Motor neuron (in vitro differentiated cells): ENCODE measurements around the gene LRIG3. TPM values are rescaled to one million over a fixed set of nuclear protein-coding genes. Genes with fewer than 3 reads are reported as not detected.
A peak's percentile ranks its signal among the peaks of the same experiment; 100 is the strongest.

ENCODE experiments used
- ATAC-seq, 8 experiments: fragments of 200-7000 bp; cut with Tn5 transposase; replicated peaks in 6 of 8; 2 replicates each; pipeline ENCODE4 v1.8.0; 2021; ENCODE audit warnings: mild to moderate bottlenecking in 8 of 8, moderate library complexity in 8 of 8
- H3K27ac ChIP-seq, 2 donors: fragments of 250-450 bp; sonication (Bioruptor Pico); 2 replicates each; pipeline ENCODE4 v1.9.0; 2021; ENCODE audit warnings: antibody characterized with exemption in 2 of 2, mild to moderate bottlenecking in 2 of 2, moderate library complexity in 1 of 2
- H3K4me1 ChIP-seq, 2 donors: fragments of 250-450 bp; sonication (Bioruptor Pico); replicated peaks in 1 of 2; 2 replicates each; pipeline ENCODE4 v1.6.1; 2021; ENCODE audit warnings: antibody characterized with exemption in 2 of 2, mild to moderate bottlenecking in 2 of 2, moderate library complexity in 1 of 2
- H3K4me3 ChIP-seq, 5 donors: fragments of 250-450 bp; sonication (Bioruptor Pico); 2 replicates each; pipeline ENCODE4 v1.9.0; 2021; ENCODE audit warnings: antibody characterized with exemption in 5 of 5, mild to moderate bottlenecking in 5 of 5, moderate library complexity in 4 of 5
- WGBS, 10 experiments: fragments of 450-650 bp; shearing (Covaris generic); methylation state at CpG; one replicate each; pipeline ENCODE4 v1.0.0; 2022; 5-methylcytosine and 5-hydroxymethylcytosine counted together
- in situ Hi-C, 9 experiments: fragments of 400-800 bp; cut with MboI; loops; one replicate each; pipeline ENCODE4 v1.15.0; 2021; ENCODE audit warnings: low sequenced_read_pairs in 9 of 9, low pct_unique_long_range_greater_than_20kb in 2 of 9; ENCODE audit not compliant: unreplicated experiment in 9 of 9
- total RNA-seq, 8 experiments: library from RNA; unstranded; fragments of 300-600 nt; gene quantifications; 2 replicates each; pipeline versions ENCODE4 v1.2.3 to v1.2.4, GENCODE V29; 2022

Gene LRIG3, protein sequence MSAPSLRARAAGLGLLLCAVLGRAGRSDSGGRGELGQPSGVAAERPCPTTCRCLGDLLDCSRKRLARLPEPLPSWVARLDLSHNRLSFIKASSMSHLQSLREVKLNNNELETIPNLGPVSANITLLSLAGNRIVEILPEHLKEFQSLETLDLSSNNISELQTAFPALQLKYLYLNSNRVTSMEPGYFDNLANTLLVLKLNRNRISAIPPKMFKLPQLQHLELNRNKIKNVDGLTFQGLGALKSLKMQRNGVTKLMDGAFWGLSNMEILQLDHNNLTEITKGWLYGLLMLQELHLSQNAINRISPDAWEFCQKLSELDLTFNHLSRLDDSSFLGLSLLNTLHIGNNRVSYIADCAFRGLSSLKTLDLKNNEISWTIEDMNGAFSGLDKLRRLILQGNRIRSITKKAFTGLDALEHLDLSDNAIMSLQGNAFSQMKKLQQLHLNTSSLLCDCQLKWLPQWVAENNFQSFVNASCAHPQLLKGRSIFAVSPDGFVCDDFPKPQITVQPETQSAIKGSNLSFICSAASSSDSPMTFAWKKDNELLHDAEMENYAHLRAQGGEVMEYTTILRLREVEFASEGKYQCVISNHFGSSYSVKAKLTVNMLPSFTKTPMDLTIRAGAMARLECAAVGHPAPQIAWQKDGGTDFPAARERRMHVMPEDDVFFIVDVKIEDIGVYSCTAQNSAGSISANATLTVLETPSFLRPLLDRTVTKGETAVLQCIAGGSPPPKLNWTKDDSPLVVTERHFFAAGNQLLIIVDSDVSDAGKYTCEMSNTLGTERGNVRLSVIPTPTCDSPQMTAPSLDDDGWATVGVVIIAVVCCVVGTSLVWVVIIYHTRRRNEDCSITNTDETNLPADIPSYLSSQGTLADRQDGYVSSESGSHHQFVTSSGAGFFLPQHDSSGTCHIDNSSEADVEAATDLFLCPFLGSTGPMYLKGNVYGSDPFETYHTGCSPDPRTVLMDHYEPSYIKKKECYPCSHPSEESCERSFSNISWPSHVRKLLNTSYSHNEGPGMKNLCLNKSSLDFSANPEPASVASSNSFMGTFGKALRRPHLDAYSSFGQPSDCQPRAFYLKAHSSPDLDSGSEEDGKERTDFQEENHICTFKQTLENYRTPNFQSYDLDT
- total RNA-seq: 100 to 1,000 TPM in 1 of 8 experiments, 10 to 100 TPM in 3, 1 to 10 TPM in 4; 3.2 to 150 (median 14.8) TPM

DNA sequence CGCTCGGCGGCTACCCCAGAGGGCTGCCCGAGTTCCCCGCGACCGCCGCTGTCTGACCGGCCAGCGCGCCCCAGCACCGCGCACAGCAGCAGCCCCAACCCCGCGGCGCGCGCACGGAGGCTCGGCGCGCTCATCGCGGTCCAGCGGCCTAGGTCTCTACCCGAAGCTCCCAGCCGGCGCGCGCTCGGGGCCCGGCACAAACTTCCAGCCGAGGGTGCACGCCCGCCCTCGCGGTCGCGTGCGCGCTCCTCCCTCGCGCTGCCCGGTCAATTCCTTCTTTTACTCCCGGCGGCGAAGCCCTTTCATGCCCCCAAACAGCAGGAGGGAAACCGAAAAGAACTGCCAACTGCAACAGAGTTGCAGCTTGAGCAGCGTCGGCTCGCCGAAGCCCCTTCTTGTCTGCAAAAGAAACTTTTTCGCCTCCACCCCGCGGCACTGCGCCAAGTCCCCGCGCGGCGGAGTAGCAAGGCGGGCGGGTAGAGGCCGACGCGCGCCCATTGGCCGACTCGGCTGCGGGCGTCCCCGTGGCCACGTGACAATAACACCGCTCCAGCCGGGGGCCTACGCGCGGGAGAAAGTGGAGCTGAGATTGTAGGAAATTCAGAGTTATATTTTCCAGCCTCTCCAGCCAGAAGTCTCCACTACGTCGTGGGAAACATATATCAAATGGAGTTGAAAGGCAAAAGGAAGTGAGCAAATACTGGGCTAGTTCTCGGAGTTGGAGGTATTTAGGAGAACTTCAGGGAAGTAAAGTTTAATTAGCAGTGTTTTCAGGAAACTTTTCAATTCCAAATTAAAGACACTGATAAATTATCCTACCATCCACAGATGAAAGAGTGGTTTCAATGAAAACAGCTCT, at the start of gene LRIG3:
Gene LRIG3, minus strand, starts transcription at position 403 of the 859 bp plus-strand sequence. Its CDS starts 269 bp downstream, at position 134.
- 0 to 2% (median 0%) methylated on average over 1 to 37 of the region's 80 CpGs; no CpG with 5 or more reads in 2 of the 10 experiments for WGBS, 10 experiments
- H3K4me1 ChIP-seq: peaks cover 4 to 15% of the 10 kb centered on the region in 2 donors
- peak within 1 kb of the TSS; percentile 41 to 73 (median 61) for H3K4me3 ChIP-seq
- in situ Hi-C loops: loop anchor here in 2 of 9 experiments (25.0 kb wide), 1 partner anchor 167 kb away; no protein-coding TSS in a partner anchor
- ATAC-seq: peak; percentile 80 to 97 (median 95)
- H3K27ac ChIP-seq: peak within 1 kb of the TSS in 1 of 2 donors; percentile 1

DNA sequence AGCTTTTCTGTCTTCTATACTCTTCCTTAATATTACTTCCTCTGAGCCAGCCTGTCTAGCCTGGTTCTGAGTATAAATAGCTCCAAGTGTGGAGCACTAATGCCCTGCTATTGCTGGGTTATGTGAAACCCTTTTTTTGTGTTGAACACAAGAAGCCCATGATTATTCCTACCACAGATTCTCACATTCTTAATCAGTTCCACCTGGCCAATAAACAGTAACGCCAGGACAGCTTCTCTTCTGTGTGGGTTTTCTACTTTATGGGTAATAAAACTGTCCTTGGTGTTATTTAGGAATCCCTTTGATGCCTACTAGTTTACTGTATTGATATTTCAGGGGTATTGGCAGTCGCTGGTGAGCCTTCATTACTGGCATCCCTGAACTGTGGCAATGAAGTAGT, 48.9 kb upstream of the LRIG3 start:
- WGBS, 10 experiments: 31 to 100% (median 73%) methylated on average over 1 to 2 of the region's 2 CpGs; no CpG with 5 or more reads in 1 of the 10 experiments
- H3K27ac ChIP-seq: no peak overlapping the region
- in situ Hi-C loops: no loop called here
- no peaks in the 10 kb centered on the region for H3K4me1 ChIP-seq
- no peak for ATAC-seq
- no peak overlapping the region for H3K4me3 ChIP-seq

DNA sequence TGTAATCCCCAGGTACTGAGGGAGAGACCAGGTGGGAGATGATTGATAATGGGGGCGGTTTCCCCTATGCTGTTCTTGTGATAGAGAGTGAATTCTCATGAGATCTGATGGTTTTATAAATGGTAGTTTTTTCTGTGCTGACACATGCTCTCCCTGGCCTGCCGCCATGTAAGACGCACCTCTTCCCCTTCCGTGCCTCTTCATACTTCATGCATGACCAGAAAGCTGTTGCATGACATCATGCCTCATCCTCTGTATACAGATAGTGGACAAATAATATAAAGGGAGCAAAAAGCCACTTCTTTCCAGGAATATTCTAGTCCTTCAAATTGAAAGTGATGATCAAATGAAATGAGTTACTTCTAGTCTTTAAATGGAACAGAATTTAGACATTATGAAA, 47.3 kb upstream of the LRIG3 start:
- Histone ChIP-seq H3K27ac (no peak overlapping the region), H3K4me3 (no peak overlapping the region), H3K4me1 (no peaks in the 10 kb centered on the region)
- peak in 4 of 8 experiments; percentile 47 to 59 (median 52) for ATAC-seq
- WGBS, 10 experiments: 44 to 100% (median 85%) methylated on average over 1 to 4 of the region's 4 CpGs
- in situ Hi-C loops: no loop called here

DNA sequence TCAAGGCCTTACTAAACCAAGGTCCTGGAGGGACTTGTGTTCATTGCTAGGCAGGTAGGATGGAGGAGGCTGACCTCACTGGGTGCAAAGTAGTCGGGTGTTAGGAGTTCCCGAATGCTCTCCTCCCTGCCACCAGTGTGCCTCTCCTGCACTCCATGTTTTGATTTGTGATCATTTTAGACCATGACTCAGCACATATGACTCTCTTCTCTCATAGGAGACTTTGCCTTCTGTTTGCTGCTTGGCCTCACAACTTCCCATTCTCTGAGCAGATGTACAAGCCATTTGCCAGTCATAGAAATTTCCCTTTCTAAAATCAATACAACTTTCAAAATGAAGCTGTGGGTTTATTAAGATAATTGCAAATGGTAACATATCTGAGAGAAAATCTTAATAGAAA, 46.6 kb upstream of the LRIG3 start:
- Histone ChIP-seq H3K4me3 (no peak overlapping the region), H3K4me1 (no peaks in the 10 kb centered on the region), H3K27ac (no peak overlapping the region)
- 81 to 92% (median 90%) methylated on average over 2 of the region's 2 CpGs; no CpG with 5 or more reads in 6 of the 10 experiments for WGBS, 10 experiments
- in situ Hi-C loops: no loop called here
- ATAC-seq: no peak

DNA sequence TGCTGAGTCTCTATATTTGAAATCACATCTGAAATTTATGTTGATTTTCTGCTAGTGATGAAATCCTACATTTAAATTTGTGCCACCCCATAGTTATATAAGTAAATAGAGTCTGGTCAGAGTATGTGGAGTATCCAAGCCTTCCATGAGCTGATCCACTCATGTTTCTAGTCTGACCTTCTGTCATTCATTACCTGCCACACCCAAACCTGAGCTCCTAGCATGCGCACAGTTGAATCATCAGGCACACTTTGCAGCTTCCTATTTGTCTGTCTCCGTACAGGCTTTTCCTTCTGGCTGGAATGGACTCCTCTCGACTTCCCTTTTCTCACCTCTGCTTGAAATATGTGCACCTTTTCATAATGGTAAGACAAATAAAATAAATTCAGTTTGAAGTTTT, 45.3 kb upstream of the LRIG3 start:
- Histone ChIP-seq H3K4me1 (no peaks in the 10 kb centered on the region), H3K27ac (no peak overlapping the region), H3K4me3 (no peak overlapping the region)
- 0 to 100% (median 93%) methylated on average over 1 to 3 of the region's 3 CpGs; no CpG with 5 or more reads in 3 of the 10 experiments for WGBS, 10 experiments
- no peak for ATAC-seq
- in situ Hi-C loops: no loop called here

DNA sequence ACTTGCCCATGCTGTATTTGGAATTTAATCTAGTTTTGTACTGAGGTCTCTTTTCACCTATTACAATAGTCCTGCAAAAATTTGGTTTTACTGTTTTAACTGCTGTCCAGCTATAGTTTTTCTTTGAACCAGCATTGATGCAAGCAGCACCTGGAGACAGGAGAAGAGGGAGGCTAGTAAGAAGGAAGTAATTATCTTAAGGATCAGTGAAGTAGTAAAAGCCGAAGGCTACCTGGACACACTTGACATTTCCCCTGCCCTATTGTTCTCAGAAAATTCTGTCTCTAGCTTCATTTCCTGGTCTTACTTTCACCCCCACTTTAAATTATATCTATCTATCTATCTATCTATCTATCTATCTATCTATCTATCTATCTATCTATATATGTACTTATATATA, 43.5 kb upstream of the LRIG3 start:
- in situ Hi-C loops: no loop called here
- 67 to 100% (median 90%) methylated on average over 1 of the region's 1 CpG; no CpG with 5 or more reads in 4 of the 10 experiments for WGBS, 10 experiments
- Histone ChIP-seq H3K4me3 (no peak overlapping the region), H3K27ac (no peak overlapping the region), H3K4me1 (no peaks in the 10 kb centered on the region)
- no peak for ATAC-seq

DNA sequence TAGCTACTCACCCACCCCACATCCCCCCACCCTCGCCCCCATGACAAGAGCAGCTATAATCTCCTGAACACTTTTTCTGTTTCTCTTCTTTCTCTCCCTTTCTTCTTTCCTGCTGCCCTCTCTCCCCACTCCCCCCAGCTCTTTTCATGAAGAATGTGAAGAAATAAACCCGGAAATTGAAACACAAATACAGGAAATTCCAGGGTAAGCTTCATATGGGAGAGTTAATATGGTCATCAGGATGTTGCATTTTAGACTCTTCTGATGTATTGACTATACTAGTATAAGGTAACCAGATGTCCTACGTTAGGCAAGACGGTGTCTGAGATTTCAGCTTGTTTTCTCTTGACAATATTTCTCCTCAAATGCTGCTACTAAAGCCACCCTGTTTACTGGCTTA, 41.6 kb upstream of the LRIG3 start:
- Histone ChIP-seq H3K4me1 (no peaks in the 10 kb centered on the region), H3K27ac (no peak overlapping the region), H3K4me3 (no peak overlapping the region)
- ATAC-seq: no peak
- in situ Hi-C loops: no loop called here
- 67 to 100% (median 90%) methylated on average over 1 to 3 of the region's 4 CpGs; no CpG with 5 or more reads in 1 of the 10 experiments for WGBS, 10 experiments

DNA sequence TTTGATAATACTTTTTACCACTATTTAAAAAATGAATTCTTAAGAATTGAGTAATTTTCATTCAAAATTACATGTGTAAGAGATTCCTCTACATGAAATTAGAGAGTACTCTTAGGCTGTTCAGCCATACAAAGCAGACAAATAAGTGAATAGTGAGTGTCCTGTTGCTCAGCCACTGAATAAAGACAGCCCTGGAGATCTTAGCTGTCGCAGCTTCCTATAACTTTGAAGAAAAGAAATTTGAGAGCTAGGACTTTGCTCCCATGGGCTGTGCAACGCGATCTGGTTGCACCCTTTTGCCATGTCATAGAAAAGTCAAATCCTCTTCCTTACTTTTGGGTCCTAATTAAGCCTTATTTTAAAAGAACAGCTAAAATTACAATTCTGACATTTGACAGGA, 40.9 kb upstream of the LRIG3 start:
- Histone ChIP-seq H3K4me1 (no peaks in the 10 kb centered on the region), H3K27ac (no peak overlapping the region), H3K4me3 (no peak overlapping the region)
- in situ Hi-C loops: no loop called here
- peak in 1 of 8 experiments; percentile 56 for ATAC-seq
- 59 to 95% (median 71%) methylated on average over 1 to 3 of the region's 3 CpGs; no CpG with 5 or more reads in 1 of the 10 experiments for WGBS, 10 experiments

DNA sequence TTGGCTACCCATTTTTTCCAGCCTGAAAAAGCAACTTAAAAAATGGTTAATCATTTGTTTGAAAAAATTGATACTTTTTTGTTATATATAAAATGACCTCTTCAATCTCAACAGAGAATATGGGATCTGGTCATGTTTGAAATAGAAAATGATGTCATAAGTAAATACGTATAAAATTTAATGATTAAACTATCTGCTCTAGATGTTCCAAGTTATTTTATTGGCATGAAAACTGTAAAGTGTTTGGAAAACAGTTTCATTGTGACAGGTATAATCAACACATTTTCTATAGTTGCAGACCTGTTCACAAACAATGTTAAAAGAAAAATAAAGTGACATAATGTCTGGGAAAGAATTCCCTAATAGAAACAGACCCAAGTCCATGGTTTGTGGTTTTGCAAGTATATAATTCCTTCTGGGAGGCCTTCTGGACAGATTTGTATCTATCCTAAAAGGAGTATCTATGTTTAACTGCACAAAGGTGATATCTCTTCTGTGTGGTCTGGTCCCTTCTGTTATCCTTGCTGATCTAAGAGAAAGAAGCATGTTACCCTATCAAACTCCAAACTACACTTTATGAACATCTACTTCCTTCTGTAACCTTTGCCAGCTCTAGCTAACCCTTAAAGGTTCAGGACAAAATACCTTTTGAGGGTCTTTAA, 39.5 kb upstream of the LRIG3 start:
- 50 to 100% (median 100%) methylated on average over 1 of the region's 1 CpG; no CpG with 5 or more reads in 1 of the 10 experiments for WGBS, 10 experiments
- in situ Hi-C loops: no loop called here
- Histone ChIP-seq H3K27ac (no peak overlapping the region), H3K4me3 (no peak overlapping the region), H3K4me1 (no peaks in the 10 kb centered on the region)
- ATAC-seq: no peak

DNA sequence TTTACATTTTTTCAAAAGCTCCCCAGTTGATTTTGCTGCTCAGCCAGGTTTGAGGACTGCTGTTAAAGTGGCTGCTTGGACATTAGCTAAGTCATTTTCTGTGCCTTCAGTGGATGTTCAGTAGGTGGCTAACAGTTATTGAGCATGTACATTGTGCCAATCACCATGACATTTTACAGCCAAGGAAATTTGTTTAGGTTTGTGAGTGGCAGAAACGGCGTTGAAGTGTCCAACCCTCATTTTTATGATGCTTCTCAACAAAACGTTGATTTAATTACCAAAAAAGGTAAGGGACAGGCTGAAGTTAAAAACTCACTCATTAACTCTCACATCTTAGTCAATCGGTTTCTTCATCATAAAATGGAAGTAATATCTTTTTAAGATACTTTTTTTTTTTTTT, 37.0 kb upstream of the LRIG3 start:
- WGBS, 10 experiments: 33 to 100% (median 80%) methylated on average over 1 to 4 of the region's 4 CpGs; no CpG with 5 or more reads in 1 of the 10 experiments
- no peak for ATAC-seq

DNA sequence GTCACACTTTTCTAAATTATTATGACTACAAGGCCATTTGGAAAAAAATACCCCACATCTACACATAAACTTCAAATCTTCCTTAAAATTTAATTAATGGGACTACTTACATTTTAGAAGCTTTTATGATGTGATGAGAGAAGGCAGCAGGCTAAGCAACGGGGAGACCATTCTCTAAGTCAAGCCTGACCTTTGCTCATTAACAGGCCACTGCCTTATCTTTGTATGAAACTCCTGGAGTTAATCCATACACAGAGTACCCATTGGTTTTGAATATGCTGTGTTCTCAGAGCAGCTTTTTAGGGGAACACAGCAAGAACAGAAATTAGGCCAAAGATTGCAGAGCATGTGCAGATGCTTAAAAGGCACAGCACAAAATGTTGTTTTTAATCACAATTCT, 35.5 kb upstream of the LRIG3 start:
- Histone ChIP-seq H3K4me3 (no peak overlapping the region), H3K4me1 (no peaks in the 10 kb centered on the region), H3K27ac (no peak overlapping the region)
- WGBS, 10 experiments: 40 to 100% (median 67%) methylated on average over 1 of the region's 1 CpG; no CpG with 5 or more reads in 4 of the 10 experiments
- no peak for ATAC-seq
- in situ Hi-C loops: no loop called here

More for the DNA sequence above, 37.0 kb upstream of the LRIG3 start:
- Histone ChIP-seq H3K4me3 (no peak overlapping the region), H3K27ac (no peak overlapping the region), H3K4me1 (no peaks in the 10 kb centered on the region)
- in situ Hi-C loops: no loop called here
